ENCODE results near the gene SPA17. TPM values are rescaled to one million over a fixed set of nuclear protein-coding genes. Genes with fewer than 3 reads are reported as not detected.

The SPA17 gene
- total RNA-seq, 1 experiment from 2014 or later: 3.8 TPM

GRCh38 chr11:124717421-124717785 is 43.7 kb downstream of the SPA17 start (continued):
- TF ChIP-seq NR2C2 (CRISPR knock-in tag; IDR thresholded peaks at IDR 0.05) (no peak), MLX (CRISPR knock-in tag; IDR thresholded peaks at IDR 0.05) (no peak)

GRCh38 chr11:124717786-124718651 is 44.3 kb downstream of the SPA17 start:
- peak; percentile 54 for DNase-seq (ENCODE audit: low spot score)
- Mint-ChIP-seq H3K4me3 (peak overlapping the region; percentile 81), H3K27ac (no peak overlapping the region), H3K27me3 (ENCODE audit: low read depth) (peaks cover 100% of the 10 kb centered on the region), H3K4me1 (peaks cover 45% of the 10 kb centered on the region), H3K36me3 (no peaks in the 10 kb centered on the region), H3K9me3 (no peaks in the 10 kb centered on the region)
- POLR2A ChIA-PET: no interaction called here
- TF ChIP-seq HMGA2 (CRISPR knock-in tag; IDR thresholded peaks at IDR 0.05): no peak
- peak; percentile 33; the same call in 1 of the 2 replicates for TF ChIP-seq MAX (CRISPR knock-in tag; IDR thresholded peaks at IDR 0.05)
- peak; percentile 79 for ATAC-seq
- CTCF ChIA-PET: interaction anchor here (0.7 to 1.8 kb wide), 6 partner anchors 22 to 76 kb away, joined by 3 to 6 read pairs (median 4); partner anchors contain the start of genes NRGN, SIAE and SPA17

GRCh38 chr11:124718801-124719200 is 45.1 kb downstream of the SPA17 start:
- H3K9me3 Mint-ChIP-seq: no peaks in the 10 kb centered on the region
- H3K4me1 Mint-ChIP-seq: peaks cover 46% of the 10 kb centered on the region
- H3K4me3 Mint-ChIP-seq: peak overlapping the region; percentile 81
- ChIA-PET CTCF (interaction anchor here (1.0 kb wide), 1 partner anchor 21 kb away, joined by 4 read pairs; the partner anchor contains the start of gene NRGN), POLR2A (no interaction called here)
- H3K27ac Mint-ChIP-seq: no peak overlapping the region
- H3K27me3 Mint-ChIP-seq (ENCODE audit: low read depth): peaks cover 100% of the 10 kb centered on the region
- ATAC-seq (no peak), DNase-seq (ENCODE audit: low spot score) (no peak)
- H3K36me3 Mint-ChIP-seq: no peaks in the 10 kb centered on the region
- TF ChIP-seq MYBL2 (CRISPR knock-in tag; IDR thresholded peaks at IDR 0.05): no peak
- no peak for TF ChIP-seq TEAD1 (CRISPR knock-in tag; IDR thresholded peaks at IDR 0.05)
- TF ChIP-seq PRRX2 (CRISPR knock-in tag; IDR thresholded peaks at IDR 0.05): no peak
- TF ChIP-seq ZNF396 (CRISPR knock-in tag; IDR thresholded peaks at IDR 0.05; ENCODE audit: borderline replicate concordance): no peak
- no peak for TF ChIP-seq AR (CRISPR knock-in tag; IDR thresholded peaks at IDR 0.05)
- TF ChIP-seq FOXP1 (CRISPR knock-in tag; IDR thresholded peaks at IDR 0.05; ENCODE audit: borderline replicate concordance): no peak
- TF ChIP-seq OVOL2 (CRISPR knock-in tag; IDR thresholded peaks at IDR 0.05; ENCODE audit: borderline replicate concordance): no peak
- no peak for TF ChIP-seq ZNF317 (CRISPR knock-in tag; IDR thresholded peaks at IDR 0.05; ENCODE audit: borderline replicate concordance, low read depth)
- TF ChIP-seq, protein P1, sequence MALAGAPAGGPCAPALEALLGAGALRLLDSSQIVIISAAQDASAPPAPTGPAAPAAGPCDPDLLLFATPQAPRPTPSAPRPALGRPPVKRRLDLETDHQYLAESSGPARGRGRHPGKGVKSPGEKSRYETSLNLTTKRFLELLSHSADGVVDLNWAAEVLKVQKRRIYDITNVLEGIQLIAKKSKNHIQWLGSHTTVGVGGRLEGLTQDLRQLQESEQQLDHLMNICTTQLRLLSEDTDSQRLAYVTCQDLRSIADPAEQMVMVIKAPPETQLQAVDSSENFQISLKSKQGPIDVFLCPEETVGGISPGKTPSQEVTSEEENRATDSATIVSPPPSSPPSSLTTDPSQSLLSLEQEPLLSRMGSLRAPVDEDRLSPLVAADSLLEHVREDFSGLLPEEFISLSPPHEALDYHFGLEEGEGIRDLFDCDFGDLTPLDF (CRISPR knock-in tag; IDR thresholded peaks at IDR 0.05): no peak
- no peak for TF ChIP-seq ZNF219 (CRISPR knock-in tag; IDR thresholded peaks at IDR 0.05; ENCODE audit: borderline replicate concordance)
- TF ChIP-seq EMX1 (CRISPR knock-in tag; IDR thresholded peaks at IDR 0.05): no peak
- TF ChIP-seq HMGA2 (CRISPR knock-in tag; IDR thresholded peaks at IDR 0.05): no peak
- TF ChIP-seq, protein P2, sequence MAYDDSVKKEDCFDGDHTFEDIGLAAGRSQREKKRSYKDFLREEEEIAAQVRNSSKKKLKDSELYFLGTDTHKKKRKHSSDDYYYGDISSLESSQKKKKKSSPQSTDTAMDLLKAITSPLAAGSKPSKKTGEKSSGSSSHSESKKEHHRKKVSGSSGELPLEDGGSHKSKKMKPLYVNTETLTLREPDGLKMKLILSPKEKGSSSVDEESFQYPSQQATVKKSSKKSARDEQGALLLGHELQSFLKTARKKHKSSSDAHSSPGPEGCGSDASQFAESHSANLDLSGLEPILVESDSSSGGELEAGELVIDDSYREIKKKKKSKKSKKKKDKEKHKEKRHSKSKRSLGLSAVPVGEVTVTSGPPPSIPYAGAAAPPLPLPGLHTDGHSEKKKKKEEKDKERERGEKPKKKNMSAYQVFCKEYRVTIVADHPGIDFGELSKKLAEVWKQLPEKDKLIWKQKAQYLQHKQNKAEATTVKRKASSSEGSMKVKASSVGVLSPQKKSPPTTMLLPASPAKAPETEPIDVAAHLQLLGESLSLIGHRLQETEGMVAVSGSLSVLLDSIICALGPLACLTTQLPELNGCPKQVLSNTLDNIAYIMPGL (CRISPR knock-in tag; IDR thresholded peaks at IDR 0.05): no peak
- no peak for TF ChIP-seq PREB (CRISPR knock-in tag; IDR thresholded peaks at IDR 0.05; ENCODE audit: borderline replicate concordance)
- no peak for TF ChIP-seq E2F5 (CRISPR knock-in tag; IDR thresholded peaks at IDR 0.05)
- TF ChIP-seq, protein P3, sequence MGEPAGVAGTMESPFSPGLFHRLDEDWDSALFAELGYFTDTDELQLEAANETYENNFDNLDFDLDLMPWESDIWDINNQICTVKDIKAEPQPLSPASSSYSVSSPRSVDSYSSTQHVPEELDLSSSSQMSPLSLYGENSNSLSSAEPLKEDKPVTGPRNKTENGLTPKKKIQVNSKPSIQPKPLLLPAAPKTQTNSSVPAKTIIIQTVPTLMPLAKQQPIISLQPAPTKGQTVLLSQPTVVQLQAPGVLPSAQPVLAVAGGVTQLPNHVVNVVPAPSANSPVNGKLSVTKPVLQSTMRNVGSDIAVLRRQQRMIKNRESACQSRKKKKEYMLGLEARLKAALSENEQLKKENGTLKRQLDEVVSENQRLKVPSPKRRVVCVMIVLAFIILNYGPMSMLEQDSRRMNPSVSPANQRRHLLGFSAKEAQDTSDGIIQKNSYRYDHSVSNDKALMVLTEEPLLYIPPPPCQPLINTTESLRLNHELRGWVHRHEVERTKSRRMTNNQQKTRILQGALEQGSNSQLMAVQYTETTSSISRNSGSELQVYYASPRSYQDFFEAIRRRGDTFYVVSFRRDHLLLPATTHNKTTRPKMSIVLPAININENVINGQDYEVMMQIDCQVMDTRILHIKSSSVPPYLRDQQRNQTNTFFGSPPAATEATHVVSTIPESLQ (CRISPR knock-in tag; IDR thresholded peaks at IDR 0.05): no peak
- TF ChIP-seq CREB1 (CRISPR knock-in tag; IDR thresholded peaks at IDR 0.05): no peak

Measured in WTC11 (cell line).